Prostate gland (tissue), 2 donors: ENCODE results near the gene LYRM4.

Experiments used
- POLR2A ChIP-seq: fragments of 450-650 bp; IDR thresholded peaks from one replicate; pipeline ENCODE4 v1.6.1; 2016; ENCODE audit warnings: antibody characterized with exemption, mild to moderate bottlenecking
- POLR2AphosphoS5 ChIP-seq: sonication (generic); formaldehyde crosslinking; IDR thresholded peaks from one replicate; pipeline ENCODE4 v1.6.1; 2017; ENCODE audit warnings: antibody characterized with exemption
- TF ChIP-seq, protein P1 (sequence below), 4 experiments: fragments of 200-600 bp in 2 of 4; fragments of 450-650 bp in 2 of 4; sonication (generic) in 2 of 4; IDR thresholded peaks; 1 replicate in 3 of 4; 2 replicates in 1 of 4; pipeline ENCODE4 v1.5.1; 2016 to 2019; ENCODE audit warnings: antibody characterized with exemption in 4 of 4, mild to moderate bottlenecking in 2 of 4, moderate library complexity in 2 of 4

DNA sequence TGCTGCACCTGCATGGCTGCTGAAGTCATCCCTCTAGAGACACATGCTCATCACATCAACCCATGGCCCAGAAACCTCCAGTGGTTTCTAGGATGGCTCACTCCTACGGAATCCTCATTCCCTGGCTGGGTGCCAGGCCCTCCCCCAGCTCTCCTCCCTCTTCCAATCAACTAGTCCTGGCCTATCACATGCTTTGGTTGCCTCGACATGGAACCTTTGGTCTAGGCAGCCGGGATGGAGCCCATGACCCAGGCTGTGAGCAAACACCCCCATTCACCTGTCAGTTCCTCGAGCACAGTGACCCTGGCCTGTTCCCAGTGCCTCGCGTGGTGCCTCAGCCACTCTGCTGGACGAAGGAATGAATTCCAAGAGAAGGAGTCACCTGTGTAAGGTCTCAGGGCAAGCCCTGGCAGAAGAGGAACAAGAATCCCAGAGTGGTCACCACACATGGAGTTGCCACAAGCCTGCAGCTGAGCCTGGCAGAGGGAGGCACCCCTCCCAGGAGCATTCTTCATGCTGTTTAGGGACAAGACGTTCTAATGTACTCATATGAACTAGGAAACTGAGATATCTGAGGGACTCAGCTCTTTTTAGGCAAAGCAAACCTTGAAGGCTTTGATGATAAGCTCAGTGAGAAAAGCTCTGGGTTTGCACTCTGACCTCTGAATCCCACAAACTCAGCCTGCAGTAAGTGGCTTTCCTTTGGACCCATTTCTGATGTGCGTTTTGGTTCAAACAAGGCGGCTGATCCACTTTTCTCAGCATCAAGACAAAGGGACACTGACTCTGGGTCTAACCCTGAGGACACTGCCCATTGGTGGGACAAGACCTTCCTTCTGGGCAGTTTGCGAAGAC lies 135.4 kb downstream of the LYRM4 start:
- TF ChIP-seq, protein P1, sequence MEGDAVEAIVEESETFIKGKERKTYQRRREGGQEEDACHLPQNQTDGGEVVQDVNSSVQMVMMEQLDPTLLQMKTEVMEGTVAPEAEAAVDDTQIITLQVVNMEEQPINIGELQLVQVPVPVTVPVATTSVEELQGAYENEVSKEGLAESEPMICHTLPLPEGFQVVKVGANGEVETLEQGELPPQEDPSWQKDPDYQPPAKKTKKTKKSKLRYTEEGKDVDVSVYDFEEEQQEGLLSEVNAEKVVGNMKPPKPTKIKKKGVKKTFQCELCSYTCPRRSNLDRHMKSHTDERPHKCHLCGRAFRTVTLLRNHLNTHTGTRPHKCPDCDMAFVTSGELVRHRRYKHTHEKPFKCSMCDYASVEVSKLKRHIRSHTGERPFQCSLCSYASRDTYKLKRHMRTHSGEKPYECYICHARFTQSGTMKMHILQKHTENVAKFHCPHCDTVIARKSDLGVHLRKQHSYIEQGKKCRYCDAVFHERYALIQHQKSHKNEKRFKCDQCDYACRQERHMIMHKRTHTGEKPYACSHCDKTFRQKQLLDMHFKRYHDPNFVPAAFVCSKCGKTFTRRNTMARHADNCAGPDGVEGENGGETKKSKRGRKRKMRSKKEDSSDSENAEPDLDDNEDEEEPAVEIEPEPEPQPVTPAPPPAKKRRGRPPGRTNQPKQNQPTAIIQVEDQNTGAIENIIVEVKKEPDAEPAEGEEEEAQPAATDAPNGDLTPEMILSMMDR (IDR thresholded peaks at IDR 0.05), result no peak
- TF ChIP-seq POLR2A (no peak), POLR2AphosphoS5 (no peak)
